ENCODE measurements around the gene TEDC1. TPM values are rescaled to one million over a fixed set of nuclear protein-coding genes. Genes with fewer than 3 reads are reported as not detected.
A peak's percentile ranks its signal among the peaks of the same experiment; 100 is the strongest.

TEDC1 gene
- total RNA-seq, 2 experiments from 2014 or later, result 43.3 to 47.6 TPM

DNA sequence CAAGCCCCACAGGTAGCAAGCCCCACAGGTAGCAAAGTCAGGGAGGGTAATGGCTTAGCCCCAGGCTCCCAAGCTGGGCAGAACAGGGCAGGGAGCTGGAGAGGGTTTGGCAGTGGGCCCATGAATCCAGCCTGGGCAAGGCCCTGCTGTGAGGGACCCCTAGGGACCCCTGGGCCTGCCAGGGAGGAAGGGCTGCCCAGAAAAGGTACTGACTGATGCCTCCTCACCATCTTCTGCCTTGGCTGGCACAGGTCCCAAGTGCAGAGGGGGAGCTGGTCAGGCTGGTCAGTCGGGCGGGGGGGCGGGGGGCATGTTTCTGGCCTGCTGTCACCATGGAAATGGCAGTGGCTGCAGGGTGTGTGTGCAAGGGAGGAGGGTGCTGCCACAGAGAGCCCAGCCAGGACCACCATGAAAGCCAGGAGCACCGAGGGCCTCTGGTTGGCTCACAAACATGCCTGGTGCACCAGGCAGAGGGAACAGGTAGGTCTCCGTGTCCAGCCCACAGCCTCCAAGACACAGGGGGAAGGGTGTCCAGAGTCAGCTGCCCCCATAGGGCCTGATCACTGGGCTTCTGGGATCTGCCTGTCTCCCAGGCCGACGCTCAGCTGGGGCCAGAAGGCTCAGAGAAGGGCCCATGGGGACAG lies 17.9 kb upstream of the TEDC1 start:
- no peak overlapping the region for H3K27ac Mint-ChIP-seq
- POLR2A ChIA-PET, result interaction anchor here (1.9 kb wide), 1 partner anchor 8 kb away, joined by 5 read pairs; no protein-coding TSS in a partner anchor
- no peak for ATAC-seq (ENCODE audit: low read depth)
- H3K9me3 Mint-ChIP-seq, result no peaks in the 10 kb centered on the region
- DNase-seq, result no peak
- H3K27me3 Mint-ChIP-seq, result peaks cover 18% of the 10 kb centered on the region
- peaks cover 2% of the 10 kb centered on the region for H3K4me1 Mint-ChIP-seq
- H3K4me3 Mint-ChIP-seq, result peak overlapping the region; percentile 53
- H3K36me3 Mint-ChIP-seq, result peaks cover 3% of the 10 kb centered on the region

DNA sequence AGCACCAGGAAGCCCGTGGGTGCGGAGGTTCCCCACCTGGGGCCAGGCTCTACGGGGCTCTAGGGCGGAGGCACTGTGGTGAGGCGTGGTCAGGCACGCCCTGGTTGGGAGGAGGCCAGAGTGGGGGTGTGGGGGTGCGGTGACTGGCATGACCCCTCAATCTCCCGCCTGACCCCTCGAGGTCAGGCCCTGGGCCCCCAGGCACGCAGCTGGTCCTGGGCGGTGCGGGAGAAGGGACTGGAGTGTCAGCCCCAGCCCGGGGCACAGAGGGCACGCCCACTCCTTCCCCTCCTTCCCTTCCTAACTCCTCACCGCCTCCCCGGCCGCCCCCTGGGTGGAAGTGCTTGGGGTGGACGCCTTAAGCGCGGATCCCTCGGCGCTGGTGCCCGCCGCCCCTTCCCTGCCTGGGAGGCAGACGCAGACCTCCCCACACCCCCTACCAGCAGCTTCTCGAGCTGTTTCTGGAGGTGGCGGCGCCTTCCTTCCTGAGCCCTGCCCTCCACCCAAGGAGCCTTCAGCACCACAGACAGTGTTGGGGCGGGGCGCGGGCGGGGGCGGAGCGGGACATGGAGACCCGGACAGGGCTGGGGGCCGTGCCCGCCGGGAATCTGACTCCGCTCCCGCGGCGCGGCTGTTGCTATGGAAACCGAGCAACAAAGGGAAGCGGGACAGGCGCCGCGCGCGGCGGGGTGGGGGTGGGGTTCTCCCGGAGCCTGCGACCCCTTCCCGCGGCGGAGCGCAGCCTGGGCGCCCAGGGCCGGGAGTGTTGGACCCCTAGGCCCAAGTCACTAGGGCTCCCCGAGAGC lies 17.2 kb upstream of the TEDC1 start:
- Mint-ChIP-seq H3K27me3 (peaks cover 18% of the 10 kb centered on the region), H3K36me3 (peaks cover 3% of the 10 kb centered on the region), H3K4me1 (peaks cover 2% of the 10 kb centered on the region), H3K27ac (no peak overlapping the region), H3K9me3 (no peaks in the 10 kb centered on the region), H3K4me3 (peak overlapping the region; percentile 53)
- ATAC-seq (ENCODE audit: low read depth), result peak; percentile 74
- POLR2A ChIA-PET, result no interaction called here
- peak; percentile 64 for DNase-seq

DNA sequence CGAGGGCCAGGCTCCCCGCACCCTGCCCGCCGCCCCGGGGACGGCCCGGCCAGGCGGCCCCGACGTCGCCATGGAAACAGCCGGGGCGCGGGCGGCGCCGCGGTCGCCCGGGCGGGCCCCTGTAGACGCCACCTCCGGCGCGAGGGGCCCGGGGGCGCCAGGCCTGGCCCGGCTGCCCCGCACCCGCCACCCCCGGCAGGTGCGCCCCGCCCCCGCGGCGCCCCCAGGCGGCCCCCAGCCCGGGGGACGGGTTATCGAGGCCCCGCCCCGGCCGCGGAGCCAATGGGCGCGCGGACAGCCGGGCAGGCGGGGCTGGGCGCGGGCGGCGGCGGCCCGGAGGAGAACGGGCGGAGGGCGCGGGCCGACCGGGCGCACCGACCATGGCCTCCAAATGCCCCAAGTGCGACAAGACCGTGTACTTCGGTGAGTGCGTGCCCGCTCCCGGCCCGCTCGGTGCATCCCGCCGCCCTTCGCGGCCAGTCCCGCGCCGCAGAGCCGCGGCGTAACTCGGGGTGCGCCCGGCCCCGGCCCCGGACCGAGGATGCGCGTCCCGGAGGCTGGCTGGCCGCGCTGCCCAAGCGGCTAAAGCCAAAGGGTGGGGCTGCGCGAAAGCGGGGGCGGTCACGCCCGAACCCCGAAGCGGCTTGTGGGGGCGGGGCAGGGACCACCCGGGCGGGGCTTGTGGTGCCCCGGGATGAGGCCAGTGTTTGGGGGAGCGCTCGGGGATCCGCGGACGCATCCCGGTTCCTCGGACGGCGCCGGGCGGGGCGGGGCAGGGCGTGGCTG lies 16.4 kb upstream of the TEDC1 start, which contains the start of gene CRIP2:
TSS of gene CRIP2 (plus strand) at position 339 of the 786 bp plus-strand sequence. CDS start at position 381, 42 bp downstream.
- DNase-seq (peak; percentile 63), ATAC-seq (ENCODE audit: low read depth) (peak; percentile 20)
- no peak within 1 kb of the TSS for H3K27ac Mint-ChIP-seq
- H3K4me1 Mint-ChIP-seq, result peaks cover 3% of the 10 kb centered on the region
- H3K27me3 Mint-ChIP-seq, result peaks cover 23% of the 10 kb centered on the region
- no peaks in the 10 kb centered on the region for H3K9me3 Mint-ChIP-seq
- peaks cover 3% of the 10 kb centered on the region for H3K36me3 Mint-ChIP-seq
- H3K4me3 Mint-ChIP-seq, result peak within 1 kb of the TSS; percentile 53
- POLR2A ChIA-PET, result no interaction called here

DNA sequence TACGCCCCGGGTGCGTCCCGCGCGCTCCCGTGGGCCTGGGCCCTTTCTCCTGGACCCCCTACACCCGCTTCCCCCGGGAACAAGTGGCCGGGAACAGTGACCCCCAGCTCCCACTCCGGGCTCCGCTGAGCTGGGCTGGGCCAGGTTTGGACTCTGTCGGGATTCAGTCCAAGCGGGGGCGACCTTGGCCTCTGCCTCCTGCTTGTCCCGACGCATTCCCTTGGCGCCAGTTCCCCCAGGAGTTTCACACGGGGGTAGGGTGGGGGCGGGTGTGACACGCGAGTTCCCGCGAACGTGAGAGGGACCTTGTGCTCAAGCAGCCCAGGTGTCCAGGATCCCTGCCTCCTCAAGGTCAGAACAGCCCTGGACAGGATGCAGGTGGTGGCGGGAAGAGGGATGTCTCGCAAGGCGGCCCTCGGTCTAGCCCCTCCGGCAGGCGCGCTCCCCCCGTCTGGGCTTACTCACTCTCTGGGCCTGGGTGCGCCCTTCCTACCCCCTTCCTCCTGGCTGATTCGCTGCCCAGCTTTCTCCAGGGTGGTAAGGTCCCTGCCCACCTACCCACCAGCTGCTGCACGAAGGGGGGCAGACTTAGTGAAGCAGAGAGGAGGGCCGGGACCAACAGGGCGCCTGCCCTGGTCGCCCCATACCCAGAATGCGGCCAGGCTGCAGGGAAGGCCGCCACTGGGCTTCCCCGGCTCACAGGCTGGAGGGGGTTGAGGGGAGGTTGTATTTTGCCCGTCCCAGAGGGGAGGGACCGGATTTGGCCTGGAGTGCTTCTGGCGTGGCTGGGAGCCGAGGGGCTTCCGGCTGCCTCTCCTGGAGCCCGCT lies 15.6 kb upstream of the TEDC1 start:
- ATAC-seq (ENCODE audit: low read depth), result no peak
- POLR2A ChIA-PET, result no interaction called here
- Mint-ChIP-seq H3K4me3 (no peak overlapping the region), H3K4me1 (peaks cover 7% of the 10 kb centered on the region), H3K27me3 (peaks cover 28% of the 10 kb centered on the region), H3K27ac (no peak overlapping the region), H3K9me3 (no peaks in the 10 kb centered on the region), H3K36me3 (peaks cover 3% of the 10 kb centered on the region)
- DNase-seq, result no peak

DNA sequence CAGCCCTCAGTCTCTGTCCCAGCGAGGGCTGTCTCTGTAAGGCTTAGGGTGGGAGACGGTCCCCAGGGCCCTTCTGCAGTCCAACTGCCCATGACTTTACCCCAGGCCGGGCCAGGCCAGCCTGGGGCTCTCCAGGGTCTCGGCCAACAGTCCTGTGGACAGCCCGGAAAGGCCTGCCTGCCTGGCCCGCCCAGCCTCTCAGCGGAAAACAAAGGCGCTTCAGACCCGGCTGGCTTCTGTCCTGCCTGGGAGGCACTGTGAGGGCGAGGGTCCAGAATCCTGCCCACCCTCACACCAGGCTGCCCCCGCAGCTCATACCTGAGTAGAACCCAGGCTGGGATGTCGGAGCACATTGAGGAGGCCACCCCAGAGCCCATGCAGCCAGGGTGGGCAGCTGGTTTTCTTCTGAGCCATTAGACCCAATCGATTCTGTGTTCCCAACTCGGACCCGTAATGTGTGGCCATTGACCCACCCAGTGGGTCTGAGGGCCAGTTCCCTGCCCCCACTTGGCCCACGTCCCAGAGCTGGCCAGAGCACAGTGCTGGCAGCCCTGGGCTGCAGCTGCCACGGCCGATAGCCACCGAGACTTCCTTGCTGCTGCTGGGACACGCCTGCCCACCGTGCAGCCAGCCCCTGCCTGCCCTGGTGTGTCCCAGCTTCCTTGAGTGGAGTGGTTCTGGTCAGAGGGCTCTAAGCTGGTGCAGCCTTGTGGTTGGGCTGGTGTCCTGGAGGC lies 14.8 kb upstream of the TEDC1 start:
- H3K27ac Mint-ChIP-seq, result no peak overlapping the region
- DNase-seq (no peak), ATAC-seq (ENCODE audit: low read depth) (no peak)
- peaks cover 3% of the 10 kb centered on the region for H3K36me3 Mint-ChIP-seq
- no peak overlapping the region for H3K4me3 Mint-ChIP-seq
- H3K9me3 Mint-ChIP-seq, result no peaks in the 10 kb centered on the region
- POLR2A ChIA-PET, result no interaction called here
- peaks cover 28% of the 10 kb centered on the region for H3K27me3 Mint-ChIP-seq
- peaks cover 11% of the 10 kb centered on the region for H3K4me1 Mint-ChIP-seq

DNA sequence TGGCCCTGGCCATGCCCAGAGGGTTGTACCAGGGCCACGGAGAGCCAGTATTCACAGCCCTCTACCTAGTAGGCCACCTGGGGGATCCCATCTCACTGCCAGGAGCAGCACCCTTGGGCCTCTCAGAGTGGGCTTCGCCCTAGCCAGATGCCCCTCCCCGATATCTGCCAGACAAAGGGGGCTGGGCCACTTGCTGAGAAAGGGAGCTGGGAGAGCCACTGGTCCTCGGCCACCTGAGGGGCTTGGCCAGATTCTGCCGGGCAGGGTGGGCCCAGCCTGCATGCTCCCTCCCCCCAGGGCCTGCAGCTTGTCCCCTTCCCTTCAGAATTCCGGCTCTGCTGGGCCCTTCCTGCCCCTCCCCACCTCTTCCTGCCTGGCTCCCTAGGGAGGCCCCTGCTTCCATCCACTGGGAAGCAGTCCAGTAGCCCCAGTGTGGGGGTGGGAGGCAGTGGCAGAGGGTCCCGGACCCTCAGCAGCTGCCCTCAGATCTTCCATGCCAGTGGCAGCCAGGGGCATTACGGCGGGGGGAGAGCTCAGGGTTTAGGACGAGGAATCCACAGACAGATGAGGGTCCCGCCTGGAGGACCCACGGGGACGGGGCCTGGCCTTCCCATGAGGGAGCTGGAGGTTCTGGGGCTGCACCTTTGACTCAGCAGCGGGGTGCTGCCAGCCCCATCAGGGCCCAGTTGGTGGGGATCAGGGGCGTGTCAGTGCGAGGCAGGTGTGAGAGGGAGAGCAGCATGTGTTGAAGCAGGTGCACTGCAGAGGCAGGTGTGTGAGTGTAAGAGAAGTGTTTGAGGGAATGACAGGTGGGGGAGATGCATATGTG lies 14.0 kb upstream of the TEDC1 start:
- peaks cover 28% of the 10 kb centered on the region for H3K27me3 Mint-ChIP-seq
- peaks cover 3% of the 10 kb centered on the region for H3K36me3 Mint-ChIP-seq
- DNase-seq (no peak), ATAC-seq (ENCODE audit: low read depth) (no peak)
- H3K27ac Mint-ChIP-seq, result peak overlapping the region; percentile 56
- POLR2A ChIA-PET, result no interaction called here
- no peak overlapping the region for H3K4me3 Mint-ChIP-seq
- H3K9me3 Mint-ChIP-seq, result no peaks in the 10 kb centered on the region
- peaks cover 16% of the 10 kb centered on the region for H3K4me1 Mint-ChIP-seq

DNA sequence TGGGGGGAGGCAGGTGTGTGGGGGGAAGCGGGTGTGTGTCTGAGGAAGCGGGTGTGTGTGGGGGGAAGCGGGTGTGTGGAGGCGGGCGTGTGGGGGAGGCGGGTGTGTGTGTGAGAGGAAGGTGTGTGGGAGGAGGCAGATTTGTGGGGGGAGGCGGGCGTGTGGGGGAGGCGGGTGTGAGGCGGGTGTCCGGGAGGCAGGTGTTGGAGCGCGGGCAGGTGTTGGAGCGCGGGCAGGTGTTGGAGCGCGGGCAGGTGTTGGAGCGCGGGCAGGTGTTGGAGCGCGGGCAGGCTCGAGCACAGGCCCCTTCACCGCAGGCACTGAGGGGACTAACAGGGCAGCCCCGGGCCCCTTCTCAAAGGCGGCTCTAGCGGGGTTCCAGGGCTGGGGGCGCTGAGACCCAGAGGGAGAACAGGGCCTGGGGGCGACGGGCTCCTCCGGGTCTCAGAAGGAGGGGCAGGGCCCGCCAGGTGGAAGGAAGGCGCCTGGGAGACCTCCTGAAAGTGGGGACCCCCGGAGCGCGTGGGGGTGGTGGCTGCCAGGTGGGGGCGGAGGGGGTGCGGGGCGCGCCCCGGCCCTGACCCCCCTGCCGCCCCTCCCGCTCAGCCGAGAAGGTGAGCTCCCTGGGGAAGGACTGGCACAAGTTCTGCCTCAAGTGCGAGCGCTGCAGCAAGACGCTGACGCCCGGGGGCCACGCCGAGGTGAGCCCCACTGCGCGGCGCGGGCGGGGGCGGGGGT lies 13.2 kb upstream of the TEDC1 start:
- H3K4me3 Mint-ChIP-seq, result no peak overlapping the region
- POLR2A ChIA-PET, result no interaction called here
- peaks cover 20% of the 10 kb centered on the region for H3K4me1 Mint-ChIP-seq
- no peak overlapping the region for H3K27ac Mint-ChIP-seq
- H3K27me3 Mint-ChIP-seq, result peaks cover 28% of the 10 kb centered on the region
- peaks cover 3% of the 10 kb centered on the region for H3K36me3 Mint-ChIP-seq
- ATAC-seq (ENCODE audit: low read depth) (no peak), DNase-seq (no peak)
- H3K9me3 Mint-ChIP-seq, result no peaks in the 10 kb centered on the region

DNA sequence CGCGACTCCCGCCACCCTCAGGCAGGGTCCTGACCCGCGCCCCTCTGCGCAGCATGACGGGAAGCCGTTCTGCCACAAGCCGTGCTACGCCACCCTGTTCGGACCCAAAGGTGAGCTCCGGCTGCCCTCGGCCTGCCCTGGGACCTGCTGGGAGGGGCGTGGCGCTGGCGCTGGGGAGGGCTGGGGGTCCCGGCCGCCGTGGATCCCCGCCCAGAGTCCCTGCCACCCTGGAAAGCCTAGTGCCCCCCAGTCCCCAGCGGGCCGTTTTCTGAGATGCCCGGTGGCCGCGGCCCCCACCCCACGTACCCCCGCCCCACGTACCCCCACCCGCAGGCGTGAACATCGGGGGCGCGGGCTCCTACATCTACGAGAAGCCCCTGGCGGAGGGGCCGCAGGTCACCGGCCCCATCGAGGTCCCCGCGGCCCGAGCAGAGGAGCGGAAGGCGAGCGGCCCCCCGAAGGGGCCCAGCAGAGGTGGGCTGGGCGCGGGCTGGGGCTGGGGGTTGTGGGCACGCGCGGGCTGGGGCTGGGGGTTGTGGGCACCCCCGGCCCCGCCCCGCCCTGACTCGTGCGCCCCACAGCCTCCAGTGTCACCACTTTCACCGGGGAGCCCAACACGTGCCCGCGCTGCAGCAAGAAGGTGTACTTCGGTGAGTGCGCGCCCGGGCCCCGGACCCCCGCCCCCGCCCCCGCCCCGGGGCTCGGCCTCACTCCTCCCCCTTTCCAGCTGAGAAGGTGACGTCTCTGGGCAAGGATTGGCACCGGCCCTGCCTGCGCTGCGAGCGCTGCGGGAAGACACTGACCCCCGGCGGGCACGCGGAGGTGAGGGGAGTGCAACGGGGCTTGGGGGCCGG lies 12.4 kb upstream of the TEDC1 start:
- H3K27me3 Mint-ChIP-seq, result peaks cover 28% of the 10 kb centered on the region
- ATAC-seq (ENCODE audit: low read depth), result no peak
- H3K4me3 Mint-ChIP-seq, result no peak overlapping the region
- POLR2A ChIA-PET, result no interaction called here
- no peak overlapping the region for H3K27ac Mint-ChIP-seq
- H3K9me3 Mint-ChIP-seq, result no peaks in the 10 kb centered on the region
- H3K36me3 Mint-ChIP-seq, result peaks cover 3% of the 10 kb centered on the region
- H3K4me1 Mint-ChIP-seq, result peaks cover 20% of the 10 kb centered on the region
- DNase-seq, result no peak

DNA sequence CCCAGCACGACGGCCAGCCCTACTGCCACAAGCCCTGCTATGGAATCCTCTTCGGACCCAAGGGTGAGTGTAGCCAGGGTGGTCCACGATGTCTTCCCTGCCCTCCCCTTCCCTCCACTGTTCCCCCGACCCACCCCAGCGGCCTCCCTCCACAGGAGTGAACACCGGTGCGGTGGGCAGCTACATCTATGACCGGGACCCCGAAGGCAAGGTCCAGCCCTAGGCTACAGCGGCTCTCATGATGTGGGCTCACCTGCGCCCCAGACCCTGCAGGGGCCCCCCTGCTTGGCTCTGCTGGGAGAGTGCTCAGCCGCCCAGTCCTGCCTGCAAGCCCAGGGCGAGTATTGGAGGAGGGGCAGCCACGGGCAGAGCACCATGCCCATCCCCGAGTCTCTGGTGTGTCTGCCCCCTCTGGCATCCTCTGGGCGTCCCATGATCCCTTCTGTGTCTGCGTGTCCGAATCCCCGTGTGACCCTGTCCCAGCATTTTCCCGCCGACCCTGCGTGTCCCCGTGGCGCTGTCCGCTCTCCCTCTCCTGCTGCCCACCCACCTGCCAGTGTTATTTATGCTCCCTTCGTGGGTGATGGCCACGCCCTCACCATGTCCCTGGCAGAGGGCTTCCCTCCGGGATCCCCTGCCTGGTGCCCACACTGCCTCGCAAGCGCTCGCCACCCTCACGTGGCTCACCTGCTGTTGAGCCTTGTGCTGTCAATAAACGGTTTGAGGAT lies 11.5 kb upstream of the TEDC1 start:
- DNase-seq (no peak), ATAC-seq (ENCODE audit: low read depth) (no peak)
- Mint-ChIP-seq H3K4me1 (peaks cover 24% of the 10 kb centered on the region), H3K4me3 (no peak overlapping the region), H3K9me3 (no peaks in the 10 kb centered on the region), H3K27me3 (peaks cover 28% of the 10 kb centered on the region), H3K27ac (peak overlapping the region; percentile 16), H3K36me3 (peaks cover 3% of the 10 kb centered on the region)
- POLR2A ChIA-PET, result no interaction called here

DNA sequence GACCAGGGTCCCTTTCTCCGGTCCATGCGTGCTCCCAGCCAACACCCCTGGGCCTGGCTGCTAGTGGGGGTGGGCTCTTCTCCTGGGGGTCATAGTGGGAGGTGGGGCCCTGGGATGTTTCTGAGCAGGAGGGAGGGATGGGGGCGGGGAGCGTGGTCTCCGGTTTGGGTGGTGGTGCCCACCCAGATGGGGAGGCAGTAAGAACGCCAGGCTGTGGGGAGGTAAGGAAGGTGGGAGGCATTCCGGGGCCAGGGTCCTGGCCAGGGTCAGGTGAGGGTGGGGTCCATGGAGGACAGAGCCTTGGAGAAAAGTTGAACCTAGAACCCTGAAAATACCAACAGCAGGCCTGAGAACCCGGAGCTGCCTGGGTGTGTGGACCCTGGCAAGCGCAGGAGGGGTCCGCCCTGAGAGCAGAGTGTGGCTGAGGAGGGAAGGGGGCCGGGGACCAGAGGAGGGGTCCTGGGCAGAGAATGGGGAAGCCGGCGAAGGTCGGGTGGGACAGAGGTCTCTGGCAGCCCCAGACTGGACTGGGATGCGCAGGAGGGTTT lies 10.8 kb upstream of the TEDC1 start:
- POLR2A ChIA-PET, result interaction anchor here (0.8 to 3.1 kb wide), 8 partner anchors 8 to 415 kb away, joined by 3 to 118 read pairs (median 4); partner anchors contain the start of genes BRF1, GPR132 and TEDC1
- Mint-ChIP-seq H3K27me3 (peaks cover 28% of the 10 kb centered on the region), H3K36me3 (peaks cover 3% of the 10 kb centered on the region), H3K4me1 (peaks cover 25% of the 10 kb centered on the region), H3K4me3 (no peak overlapping the region), H3K9me3 (no peaks in the 10 kb centered on the region), H3K27ac (no peak overlapping the region)
- ATAC-seq (ENCODE audit: low read depth) (no peak), DNase-seq (no peak)

Measured in activated naive CD8-positive, alpha-beta T cell treated with anti-CD3 and anti-CD28 coated beads, Interleukin-2, amount 10 ng/mL, durations not matched to agents 7 days and 5 days (primary cell).